ENCODE data around the gene SYT7.

Gene SYT7

DNA sequence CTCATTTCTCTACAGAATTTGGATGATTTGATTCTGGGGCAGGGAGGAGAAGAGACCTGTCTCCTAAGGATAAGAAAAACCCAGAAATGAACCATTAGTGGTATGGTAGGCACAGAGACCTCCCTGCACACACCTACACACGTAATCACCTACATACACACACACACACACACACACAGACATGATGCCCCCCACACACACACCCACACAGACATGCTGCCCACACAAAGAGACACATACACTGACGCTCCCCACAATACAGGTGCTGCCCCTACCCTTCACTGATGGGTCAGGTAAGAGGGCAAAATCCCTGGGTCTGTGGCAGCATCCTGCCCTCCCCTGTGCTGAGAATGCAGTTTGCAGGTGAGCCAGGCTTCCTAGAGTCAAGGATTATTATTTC is 1.1 kb upstream of the SYT7 start:
- no peak for DNase-seq

DNA sequence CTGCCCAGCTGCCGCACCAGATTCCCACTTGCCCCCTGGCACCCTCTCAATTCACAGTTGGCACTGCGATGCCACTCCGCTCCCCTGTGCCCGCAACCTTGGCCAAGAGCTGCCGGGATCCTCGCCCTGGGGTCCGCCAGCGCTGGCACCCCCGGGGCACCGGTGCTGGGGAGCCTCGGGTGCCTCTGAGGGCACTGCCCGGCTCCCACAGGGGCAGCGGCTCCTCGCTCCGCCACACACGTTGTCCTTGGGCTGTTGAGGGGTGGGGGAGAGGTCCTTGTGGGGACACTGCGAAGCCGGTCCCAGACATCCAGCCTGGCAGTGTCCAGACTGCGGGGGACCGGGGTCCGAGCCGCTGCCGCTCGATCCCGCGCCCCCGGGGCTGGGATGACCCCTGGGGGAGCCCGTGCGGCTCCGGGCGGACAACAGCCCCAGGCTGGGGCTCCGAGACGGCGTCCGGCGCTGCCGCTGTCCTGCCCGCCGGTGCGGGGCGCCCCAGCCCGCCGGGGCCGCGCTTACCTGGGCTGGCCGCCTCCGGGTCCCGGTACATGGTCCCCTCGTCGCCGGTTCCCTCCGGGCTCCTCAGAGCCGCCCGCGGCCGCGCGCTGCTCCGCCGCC is 496 bp downstream of the SYT7 start:
- DNase-seq = no peak

DNA sequence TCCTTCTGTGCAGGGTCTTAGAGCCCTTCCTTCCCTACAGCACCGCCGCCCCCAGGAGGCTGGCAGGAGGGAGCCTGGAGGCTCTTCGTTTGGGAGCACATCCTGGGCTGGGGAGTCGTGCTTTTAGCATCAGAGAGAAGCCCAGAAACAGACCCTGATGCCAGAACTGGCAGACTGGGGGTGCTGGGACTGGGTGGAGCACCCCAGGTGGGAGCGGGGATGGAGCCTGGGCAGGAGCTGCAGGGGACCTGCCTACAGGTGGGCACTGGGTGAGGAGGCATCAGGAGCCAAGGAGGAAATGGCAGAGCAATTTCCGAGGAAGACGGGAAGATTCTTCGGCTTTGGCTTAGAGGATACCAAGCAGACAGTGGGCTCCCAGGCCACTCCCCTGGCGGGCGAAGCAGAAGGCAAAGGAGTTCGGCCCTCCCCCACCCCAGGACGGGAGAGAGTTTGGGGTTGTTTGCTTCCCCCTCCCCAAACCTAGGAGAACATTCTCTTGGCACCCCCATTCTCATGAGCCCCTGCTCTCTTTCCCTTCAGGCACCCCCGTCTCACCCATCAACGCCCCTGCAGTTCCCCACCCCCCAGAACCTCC is 1.1 kb downstream of the SYT7 start:
- no peak for DNase-seq

DNA sequence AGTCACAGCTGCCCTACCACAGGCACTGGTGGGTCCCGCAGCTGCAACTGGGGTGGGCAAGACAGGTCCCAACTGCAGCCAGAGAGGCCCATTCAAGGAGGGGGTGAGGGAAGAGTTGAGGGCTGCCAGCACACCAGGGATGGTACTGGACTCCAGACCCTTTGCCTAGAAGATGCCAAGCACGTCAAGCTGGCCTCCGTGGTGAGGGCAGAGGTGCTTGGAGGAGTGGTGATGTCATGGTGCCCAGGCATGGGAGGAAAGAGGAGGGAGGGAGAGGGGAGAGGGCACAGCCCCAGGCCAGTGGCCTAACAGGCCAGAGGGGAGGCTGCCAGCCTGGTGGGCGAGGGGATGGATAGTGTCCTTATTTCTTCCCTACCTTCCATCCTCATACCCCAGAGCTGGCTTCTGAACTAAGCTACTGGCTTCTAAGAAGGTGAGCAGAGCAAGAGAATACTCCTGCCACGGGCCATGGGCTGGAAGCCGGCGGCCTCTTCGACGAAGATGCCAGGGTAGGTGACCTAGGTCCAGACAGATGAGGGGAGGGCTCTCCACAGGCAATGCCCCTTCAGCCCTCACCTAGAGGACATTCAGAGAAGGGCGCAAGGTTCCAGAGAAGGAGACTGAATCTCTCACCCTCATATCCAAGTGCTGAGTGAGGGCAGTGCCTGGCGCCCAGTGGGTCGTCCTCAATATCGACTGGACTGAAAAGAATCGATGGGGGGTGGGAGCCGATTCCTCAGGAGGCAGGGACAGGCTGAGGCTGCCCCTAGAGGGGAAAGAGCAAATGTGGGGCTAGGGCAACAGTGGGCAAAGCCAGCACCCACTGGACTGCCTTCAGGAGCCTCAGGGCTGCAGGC is 1.8 kb downstream of the SYT7 start:
- DNase-seq = no peak

DNA sequence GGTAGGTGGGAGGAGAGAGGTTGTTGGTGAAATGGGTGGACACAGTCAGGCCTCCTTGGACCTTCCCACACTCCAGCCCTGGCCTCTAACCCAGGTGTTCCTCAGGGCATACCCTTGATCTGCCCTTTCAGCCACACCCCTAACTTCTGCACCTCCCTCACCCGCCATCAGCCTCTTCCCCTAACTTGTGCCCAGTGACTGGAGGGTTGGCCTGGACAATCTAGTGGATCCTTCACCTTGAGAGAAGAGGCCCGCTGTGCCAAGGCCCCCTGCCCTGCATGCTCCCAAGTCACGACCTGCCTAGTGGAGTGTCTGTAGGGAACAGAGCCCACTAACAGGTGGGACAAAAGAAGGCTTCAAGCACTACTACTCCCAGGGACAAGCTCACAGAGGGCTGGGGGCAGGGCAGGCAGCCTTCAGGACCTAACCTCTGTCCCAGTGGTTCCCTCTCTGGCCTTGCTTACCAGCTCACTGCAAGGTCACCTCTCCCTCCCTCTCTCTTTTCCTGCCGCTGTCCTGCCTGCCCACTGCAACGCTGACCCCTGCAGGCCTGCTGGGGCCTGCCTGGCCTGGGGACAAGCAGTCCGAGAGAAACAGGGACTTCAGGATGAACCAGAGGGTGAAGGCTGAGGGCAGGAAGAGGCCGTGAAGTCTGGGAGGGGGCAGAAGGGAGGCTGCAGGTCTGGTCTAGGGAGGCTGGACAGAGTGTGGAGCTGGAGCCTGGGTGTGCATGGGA is 3.3 kb downstream of the SYT7 start:
- DNase-seq = no peak

DNA sequence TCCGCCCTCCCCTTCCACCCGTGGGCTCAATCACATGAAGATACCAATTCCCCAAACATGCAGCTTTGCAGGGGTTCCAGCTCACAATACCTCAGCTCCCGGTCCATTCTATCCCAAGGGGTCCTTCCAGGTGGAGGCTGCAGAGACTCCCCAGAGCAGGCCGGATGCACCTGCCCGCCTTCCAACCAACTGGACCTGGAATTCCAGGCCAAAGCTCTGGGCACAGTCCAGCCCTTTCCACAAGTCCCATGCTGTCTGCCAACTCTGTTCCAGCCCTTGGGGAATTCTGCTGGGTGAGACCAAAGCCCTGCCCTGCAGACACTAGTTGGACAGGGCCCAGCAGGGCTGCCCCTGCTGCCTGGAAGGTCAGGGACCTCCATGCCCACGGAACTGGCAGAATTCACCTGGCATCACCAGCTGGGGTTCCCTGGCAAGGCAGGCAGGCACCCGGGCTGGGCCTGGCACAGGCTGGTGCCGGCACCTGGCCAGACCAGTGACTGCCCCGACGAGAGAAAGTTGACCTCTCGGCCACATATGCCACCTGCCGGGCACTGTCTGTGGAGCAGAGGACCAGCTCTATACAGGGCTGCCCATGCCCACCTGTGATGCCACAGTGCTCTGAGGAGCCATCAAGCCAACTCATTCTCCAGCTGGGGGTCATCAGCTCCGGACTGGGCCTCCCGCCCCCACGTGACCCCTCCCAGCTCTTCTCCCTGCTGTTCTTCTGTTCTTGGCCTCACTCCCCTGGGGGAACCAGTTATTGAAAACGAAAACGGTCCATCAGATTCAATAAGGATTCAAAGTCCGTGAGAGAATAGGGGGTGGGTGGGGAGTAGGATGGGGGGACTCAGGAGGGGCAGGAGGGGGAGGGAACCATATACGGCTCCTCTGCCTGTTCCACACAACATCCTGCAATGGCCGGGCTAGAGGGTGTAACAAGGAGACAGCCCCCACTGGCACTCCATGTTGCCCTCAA is 4.7 kb downstream of the SYT7 start:
- no peak for DNase-seq

DNA sequence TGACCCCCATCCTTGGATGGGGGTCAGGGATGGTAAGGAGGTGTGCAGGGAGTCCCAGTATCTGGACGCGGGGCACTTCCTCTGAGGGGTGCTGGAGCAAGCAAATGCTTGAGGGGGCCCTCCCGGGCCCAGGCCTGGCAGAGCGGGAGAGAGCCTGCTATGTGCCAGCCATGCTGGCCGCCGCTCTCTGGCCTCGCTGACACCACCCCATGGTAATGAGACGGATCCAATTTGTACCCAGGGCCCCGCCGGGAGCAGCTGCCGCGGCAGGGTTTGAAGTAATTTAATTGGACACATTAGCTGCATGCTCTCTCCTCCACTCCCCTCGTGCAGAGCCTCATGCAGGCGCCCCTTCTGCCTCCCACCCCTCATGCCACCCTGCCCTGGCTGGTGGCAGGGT is 6.3 kb downstream of the SYT7 start:
- no peak for DNase-seq

DNA sequence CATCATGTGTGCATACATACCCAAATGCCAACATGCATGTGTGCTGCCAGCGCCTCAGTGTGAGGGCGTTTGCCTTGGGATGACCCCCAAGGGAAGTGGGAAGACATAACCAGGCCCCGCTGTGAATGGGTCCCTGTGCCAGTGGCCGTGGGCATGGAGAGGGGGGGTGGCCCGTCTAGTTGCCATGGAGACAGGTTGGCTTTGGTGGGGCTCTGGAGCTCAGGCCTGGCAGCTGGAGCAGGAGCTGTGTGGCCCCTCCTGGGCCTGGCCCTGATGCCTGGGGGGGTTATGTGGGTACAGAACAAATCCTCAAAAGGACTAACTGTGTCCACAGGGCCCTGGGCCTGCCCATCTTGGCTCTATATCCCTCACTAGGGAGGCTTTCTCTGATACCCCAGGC is 8.0 kb downstream of the SYT7 start:
- DNase-seq = no peak

DNA sequence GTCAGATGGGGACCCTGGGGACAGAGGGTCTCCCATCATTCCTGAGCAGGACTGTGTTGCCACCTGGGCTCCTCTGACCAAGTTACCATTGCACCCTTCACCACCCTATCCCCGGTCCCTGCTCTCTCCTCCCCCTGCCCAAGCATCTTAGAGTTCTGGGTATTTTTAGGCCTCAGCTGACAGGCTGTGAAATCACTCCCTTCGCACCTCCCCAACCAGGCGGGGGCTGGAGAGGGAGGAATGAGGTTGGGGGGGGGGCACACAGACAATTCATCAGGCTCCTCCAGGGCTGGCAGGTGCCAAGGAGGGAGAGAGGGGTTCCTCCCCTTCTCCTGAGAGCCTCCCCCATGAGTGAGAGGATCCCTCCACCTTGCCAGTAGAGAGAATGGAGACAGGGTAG is 9.0 kb downstream of the SYT7 start:
- no peak for DNase-seq

DNA sequence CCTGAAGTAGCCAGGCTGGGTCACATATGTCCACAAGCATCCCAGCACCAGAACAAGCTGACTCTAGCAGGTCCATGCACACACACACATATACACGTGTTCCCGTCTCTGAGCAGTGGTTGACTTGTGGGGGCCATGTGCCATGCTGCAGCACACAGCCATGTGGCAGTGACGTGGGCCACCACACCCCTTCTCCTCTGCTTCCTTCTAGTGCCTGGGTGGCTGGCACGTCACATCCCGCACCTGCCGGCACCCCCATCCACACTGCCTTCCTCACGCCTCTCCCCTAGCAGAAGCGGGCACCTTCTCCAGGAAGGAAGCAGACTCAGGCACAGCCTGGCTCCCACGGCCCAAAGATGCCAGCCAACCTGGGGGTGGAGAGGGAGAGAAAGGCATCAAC is 9.5 kb downstream of the SYT7 start:
- no peak for DNase-seq

DNA sequence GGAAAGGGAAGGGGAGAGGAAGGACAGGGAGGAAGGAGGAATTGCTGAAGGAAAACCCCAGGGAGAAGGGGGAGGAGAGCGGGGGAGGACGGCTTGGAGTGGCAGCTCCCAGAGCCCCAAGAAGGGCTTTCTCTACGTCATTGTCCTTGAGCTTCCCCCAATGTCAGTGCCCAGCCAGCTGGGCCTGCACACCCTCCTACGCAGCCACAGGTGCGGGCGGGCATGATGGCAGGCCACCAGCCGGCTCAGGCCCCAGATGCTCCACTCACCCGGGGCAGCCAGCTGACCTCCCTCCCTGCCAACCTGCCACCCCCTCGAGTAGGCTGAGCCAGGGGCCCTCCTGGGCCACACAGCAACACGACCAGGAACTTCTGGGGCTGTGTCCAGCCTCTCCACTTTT is 11.2 kb downstream of the SYT7 start:
- no peak for DNase-seq

DNA sequence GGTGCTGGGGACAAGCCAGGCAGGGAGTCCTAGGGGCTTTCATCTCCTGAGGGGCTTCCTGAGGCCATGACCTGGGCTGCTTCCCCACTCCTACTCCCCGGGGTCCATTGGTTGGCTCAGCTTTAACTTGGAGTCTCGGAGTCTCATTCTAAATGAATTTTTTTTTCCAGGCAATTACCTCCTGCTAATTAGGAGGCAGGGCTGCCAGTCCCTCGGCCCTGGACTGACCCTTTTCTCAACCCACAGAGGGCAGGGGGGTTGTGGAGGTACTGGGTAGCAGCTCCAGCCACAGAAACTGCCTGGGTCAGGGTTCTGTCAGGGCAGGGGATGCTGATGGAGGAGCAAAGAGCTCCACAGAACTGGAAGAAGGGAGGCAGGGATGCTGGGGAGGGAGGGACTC is 11.9 kb downstream of the SYT7 start:
- DNase-seq = no peak

DNA sequence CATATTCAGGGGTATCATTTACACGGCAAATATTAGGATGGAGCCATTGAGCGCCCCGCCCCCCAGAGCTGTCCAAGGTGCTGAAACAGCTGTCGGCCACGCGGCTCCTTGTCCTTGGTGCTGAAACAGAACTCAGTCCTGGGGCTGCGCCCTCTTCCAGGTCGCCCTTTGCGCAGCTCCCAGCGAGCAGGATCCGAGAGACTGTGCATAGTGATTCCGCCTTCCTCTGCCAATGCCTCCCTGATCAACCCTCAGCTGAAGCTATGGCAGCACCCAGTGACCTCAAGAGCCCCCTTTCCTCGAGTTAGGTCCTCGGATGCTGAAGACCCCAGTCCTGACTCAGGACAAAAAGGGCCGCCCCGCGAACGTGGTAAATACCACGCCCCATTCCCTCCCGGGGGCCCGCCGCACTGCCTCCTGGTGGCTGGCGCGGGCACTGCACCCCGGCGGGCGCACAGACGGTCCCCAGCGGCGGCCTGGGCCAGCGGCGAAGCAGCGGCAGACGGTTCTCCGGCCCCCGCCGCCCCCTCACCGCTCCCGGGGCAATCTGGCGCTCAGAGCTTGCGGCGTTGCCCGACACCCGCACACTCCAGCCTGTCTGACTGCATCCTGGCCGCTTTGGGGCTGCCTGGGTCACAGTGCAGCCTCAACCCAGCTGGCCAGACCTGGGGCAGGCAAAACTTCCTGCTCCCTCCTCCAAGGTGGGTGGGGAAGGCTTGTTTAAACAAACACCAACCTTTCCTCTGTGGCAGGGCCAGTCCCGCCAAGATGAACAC is 13.4 kb downstream of the SYT7 start:
- peak; percentile 52 for DNase-seq

DNA sequence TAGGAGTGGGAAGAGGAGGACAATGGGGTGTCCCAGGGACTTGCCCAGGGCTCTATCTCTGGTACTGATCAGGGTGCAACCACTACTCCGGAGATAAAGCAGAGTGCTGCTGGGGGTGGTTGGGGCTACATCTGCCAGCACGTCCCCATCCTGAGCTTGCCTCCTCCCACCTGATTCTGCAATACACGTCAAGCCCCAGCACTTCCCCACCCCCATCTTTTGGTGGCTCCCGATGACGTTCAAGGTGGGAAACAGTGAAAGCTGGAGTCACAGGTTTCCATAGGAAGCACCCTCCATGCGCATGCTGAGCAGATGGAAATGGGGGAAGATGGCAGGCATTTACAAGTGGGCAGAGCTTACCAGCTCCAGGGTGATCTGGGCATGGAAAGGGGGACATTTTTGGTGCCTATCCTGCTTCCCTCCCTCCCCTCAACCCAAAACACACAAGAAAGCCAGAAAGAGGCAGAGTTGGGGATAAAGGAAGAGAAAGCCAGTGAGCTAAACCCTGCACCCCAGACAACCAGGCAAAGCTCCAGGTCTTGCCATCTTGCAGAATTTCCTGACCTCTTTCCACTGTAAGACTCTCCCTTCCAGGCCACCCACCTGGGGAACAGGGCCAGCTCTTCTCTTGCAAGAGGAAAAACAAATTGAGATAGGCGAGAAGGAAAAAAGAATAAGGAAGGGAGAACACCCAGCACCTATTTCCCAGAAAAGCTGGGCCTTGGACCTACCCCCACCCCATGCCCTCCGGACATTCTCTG is 15.8 kb downstream of the SYT7 start:
- DNase-seq = no peak

DNA sequence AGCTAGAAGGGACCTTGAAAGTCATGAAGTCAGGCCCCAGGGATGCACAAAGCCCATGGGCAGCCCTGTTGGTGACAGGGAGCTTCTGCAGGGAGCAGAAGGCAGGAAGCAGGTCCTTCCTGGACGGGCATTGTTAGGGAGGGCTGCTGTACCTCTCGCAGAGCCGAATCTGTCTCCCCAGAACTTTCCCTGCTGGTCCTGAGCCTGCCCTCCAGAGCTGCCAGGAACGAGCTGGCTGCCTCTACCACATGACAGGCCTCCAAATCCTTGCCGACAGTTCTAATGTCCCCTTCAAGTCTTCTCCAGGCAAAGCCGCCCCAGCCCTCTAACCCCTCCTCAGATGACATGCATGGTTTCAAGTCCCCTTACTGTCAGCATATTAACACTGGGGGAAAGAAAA is 20.1 kb downstream of the SYT7 start:
- DNase-seq = no peak

DNA sequence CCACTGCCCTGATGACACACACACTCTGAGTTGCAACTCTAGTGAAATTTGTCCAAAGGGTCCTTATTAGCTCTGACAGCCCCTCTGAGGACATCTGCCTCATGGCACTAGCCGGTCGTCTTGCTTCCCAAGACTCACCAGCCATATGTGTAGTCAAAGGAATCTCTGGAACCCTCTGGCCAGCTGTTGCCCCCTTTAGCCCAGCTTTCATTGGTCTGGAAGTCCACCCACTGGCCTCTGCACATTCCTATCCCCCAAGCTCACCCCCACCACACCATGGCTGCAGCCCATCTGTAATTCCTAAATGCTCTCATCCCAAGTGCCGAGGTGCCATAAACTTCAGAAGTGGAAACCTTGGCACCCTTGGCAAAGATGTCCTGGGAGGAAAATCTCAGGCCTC is 24.3 kb downstream of the SYT7 start:
- no peak for DNase-seq

DNA sequence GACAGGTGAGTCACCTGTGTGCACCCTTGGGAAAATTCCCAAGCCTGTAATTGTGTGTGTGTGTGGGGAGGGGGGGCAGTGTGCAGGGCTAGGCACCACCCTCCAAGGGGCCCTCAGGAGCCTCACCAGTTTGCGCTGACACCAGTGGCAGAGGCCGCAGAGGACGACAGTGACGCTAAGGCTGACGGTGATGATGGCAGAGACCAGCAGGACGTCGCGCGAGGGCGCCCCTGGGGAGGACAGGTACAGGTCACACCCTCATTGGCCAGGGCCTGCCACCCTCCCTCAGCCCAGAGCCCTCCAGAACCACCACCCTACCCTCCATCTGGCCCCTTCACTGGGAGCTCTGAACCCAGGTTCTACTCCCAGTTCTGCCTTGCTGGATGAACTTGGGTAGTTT is 24.9 kb downstream of the SYT7 start:
- no peak for DNase-seq

DNA sequence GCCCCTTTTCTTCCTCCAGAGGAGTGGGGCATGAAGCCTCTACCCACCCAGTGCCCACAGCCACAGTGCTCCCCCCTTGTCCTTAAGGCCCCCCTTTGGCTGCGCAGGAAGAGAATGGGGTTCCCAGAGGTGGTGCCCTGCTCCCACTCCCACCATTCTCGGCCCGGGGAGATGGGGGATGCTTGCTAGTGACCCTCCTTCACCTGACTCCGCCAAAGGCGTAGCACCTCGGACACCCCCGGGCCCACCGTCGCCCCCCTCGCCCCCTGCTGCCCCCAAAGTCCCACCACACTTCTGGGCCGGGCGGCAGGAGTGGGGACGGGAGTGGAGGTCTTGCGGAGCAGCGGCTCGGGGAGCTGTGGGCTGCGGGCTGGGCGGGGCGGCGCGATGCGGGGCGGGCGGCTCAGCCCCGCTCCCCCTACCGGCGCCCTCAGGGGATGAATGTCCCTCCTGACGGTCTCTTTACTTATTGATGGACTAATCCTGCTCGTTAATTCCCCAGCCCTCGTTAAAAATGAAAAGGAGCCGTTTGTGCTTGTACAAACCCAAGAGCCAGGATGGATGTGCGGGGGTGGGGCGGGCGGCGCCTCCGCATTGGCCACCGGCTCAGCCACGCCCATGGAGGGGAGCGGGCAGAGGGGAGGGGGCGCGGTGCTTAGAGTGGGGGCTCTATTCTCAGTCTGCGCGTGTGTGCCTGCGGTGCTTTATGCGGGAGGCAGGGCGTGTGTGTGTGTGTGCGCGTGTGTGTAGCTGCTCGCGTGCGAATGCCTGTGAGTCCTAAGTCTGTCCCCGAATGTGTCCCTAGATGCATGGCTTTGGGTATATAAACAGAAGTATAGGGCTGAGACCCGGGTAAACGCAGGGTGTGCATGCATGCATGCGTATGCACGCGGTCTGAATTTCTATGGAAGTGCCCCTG is 25.6 kb downstream of the SYT7 start:
- DNase-seq = no peak

DNA sequence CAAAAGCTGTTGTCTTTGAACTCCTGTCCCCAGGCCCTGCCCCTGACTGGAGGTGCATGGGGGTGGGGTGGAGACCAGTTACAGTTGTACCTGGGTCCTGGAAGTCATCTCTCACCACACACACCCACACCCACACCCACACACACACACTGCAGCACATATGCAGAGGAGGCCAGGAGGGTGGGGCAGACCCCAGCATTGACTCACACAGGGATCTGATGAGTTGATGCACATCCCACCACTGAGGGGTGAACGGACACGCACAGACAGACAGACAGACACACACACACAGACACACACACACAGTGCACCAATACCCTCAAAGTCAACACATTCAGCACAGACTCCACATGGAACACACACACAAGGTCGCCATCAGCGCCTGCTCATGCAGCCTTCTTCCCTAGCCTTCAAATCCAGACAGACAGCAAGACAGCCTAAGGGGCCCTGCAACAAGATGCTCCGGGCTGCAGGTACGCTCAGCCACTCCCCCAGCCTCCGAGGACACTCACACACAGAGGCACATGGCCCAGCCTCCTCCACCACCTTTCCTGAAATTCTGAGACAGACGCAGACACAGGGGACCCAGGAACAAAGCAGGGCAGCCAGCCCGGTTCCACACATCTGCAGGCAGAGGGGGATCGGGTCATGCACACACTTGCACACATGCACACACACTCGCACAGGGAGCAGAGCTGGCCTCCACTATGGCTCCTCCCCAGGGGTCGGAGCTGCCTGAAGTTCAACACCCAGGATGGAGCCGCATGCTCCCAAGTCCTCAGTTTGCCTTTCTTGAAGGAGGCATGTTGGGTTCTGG is 26.5 kb downstream of the SYT7 start:
- no peak for DNase-seq
